Endothelial cell of umbilical vein (primary cell): ENCODE measurements around the gene SLC38A2. TPM values are rescaled to one million over a fixed set of nuclear protein-coding genes. Genes with fewer than 3 reads are reported as not detected.

Source experiments
- BruUV-seq: library from RNA; stranded (reverse); fragments of 400-500 nt; replicated peaks from 2 replicates; lab custom pipeline; 2021; lab: Mats Ljungman, UMichigan
- CTCF ChIA-PET: fragments of 300-600, 350-600 bp; sonication (Branson Sonifier 250); formaldehyde crosslinking; loops from one replicate; lab custom pipeline; 2021; ENCODE audit warnings: antibody characterized with exemption, inconsistent platforms; lab: Charles Lee
- POLR2A ChIA-PET: fragments of 300-600, 350-600 bp; sonication (Branson Sonifier 250); formaldehyde crosslinking; loops from one replicate; lab custom pipeline; 2021; ENCODE audit warnings: antibody characterized with exemption, inconsistent platforms; lab: Charles Lee
- DNase-seq: peaks from one replicate; pipeline ENCODE4 v3.0.0-alpha.2; 2011; ENCODE audit warnings: low read depth, low spot score
- FAIRE-seq: peaks from 2 replicates; lab custom pipeline; 2011; peaks lifted over from hg19 to GRCh38; lab: Jason Lieb, UNC
- H2AFZ ChIP-seq: 2 replicates; pipeline ENCODE4 v1.6.0; 2012; ENCODE audit warnings: low read depth, low read length, control low read depth, inconsistent platforms
- H3K27ac ChIP-seq: 2 replicates; pipeline ENCODE4 v1.5.1; 2011; ENCODE audit warnings: low read depth, mild to moderate bottlenecking, control low read depth, low read length, moderate library complexity; ENCODE audit not compliant: insufficient read depth
- H3K27me3 ChIP-seq, 2 experiments: 2 replicates each; pipeline versions ENCODE4 v1.6.0 to v1.6.1; 2011; ENCODE audit warnings: low read length in 2 of 2, mixed read lengths in 1 of 2; ENCODE audit not compliant: control insufficient read depth in 2 of 2, insufficient read depth in 2 of 2
- H3K36me3 ChIP-seq, 2 experiments: 2 replicates in 1 of 2; 3 replicates in 1 of 2; pipeline ENCODE4 v1.5.1; 2011; ENCODE audit warnings: low read length in 2 of 2, mild to moderate bottlenecking in 1 of 2, moderate library complexity in 1 of 2; ENCODE audit not compliant: control insufficient read depth in 2 of 2, insufficient read depth in 2 of 2; ENCODE audit errors: extremely low read depth in 1 of 2
- H3K4me1 ChIP-seq: 3 replicates; pipeline ENCODE4 v1.5.1; 2011; ENCODE audit warnings: mild to moderate bottlenecking, low read length; ENCODE audit not compliant: control insufficient read depth, insufficient read depth; ENCODE audit errors: extremely low read depth
- H3K4me2 ChIP-seq: 2 replicates; pipeline ENCODE4 v1.6.1; 2011; ENCODE audit warnings: low read length, control low read depth, mixed read lengths; ENCODE audit not compliant: insufficient read depth
- H3K4me3 ChIP-seq, 3 experiments: fragments of 200-600 bp in 1 of 3; sonication (generic), shearing (Covaris generic) in 1 of 3; replicated peaks in 1 of 3; 2 replicates each; pipeline ENCODE4 v1.5.1; 2011 to 2016; ENCODE audit warnings: control low read depth in 3 of 3, low read length in 3 of 3, mild to moderate bottlenecking in 2 of 3, inconsistent platforms in 1 of 3, low read depth in 1 of 3, moderate library complexity in 1 of 3; ENCODE audit not compliant: insufficient read depth in 1 of 3
- H3K79me2 ChIP-seq: 2 replicates; pipeline ENCODE4 v1.6.0; 2012; ENCODE audit warnings: low read length, inconsistent platforms; ENCODE audit not compliant: control insufficient read depth, insufficient read depth
- H3K9ac ChIP-seq: replicated peaks from 2 replicates; pipeline ENCODE3; 2011; ENCODE audit warnings: low read length, control low read depth; ENCODE audit not compliant: insufficient read depth; ENCODE audit errors: extremely low read depth
- H3K9me1 ChIP-seq: replicated peaks from 3 replicates; pipeline ENCODE4 v1.6.0; 2011; ENCODE audit warnings: mild to moderate bottlenecking, low read length; ENCODE audit not compliant: control insufficient read depth, insufficient read depth; ENCODE audit errors: extremely low read depth
- H3K9me3 ChIP-seq: replicated peaks from 2 replicates; pipeline ENCODE4 v1.5.1; 2012; ENCODE audit warnings: low read length, inconsistent platforms; ENCODE audit not compliant: control insufficient read depth, insufficient read depth
- H4K20me1 ChIP-seq: replicated peaks from 2 replicates; pipeline ENCODE3; 2011; ENCODE audit warnings: mild to moderate bottlenecking, low read length; ENCODE audit not compliant: control insufficient read depth, insufficient read depth; ENCODE audit errors: extremely low read depth
- EZH2 ChIP-seq: IDR thresholded peaks from 2 replicates; pipeline ENCODE4 v1.6.1; 2012; ENCODE audit warnings: borderline replicate concordance, low read depth, mild to moderate bottlenecking, moderate library complexity, low read length, inconsistent platforms; ENCODE audit not compliant: severe bottlenecking
- FOS ChIP-seq: IDR thresholded peaks from 2 replicates; pipeline ENCODE4 v1.6.1; 2011; ENCODE audit warnings: mild to moderate bottlenecking, low read length, moderate library complexity, borderline replicate concordance; ENCODE audit not compliant: insufficient read depth
- GATA2 ChIP-seq: IDR thresholded peaks from 2 replicates; pipeline ENCODE4 v1.7.0; 2011; ENCODE audit warnings: low read depth, mild to moderate bottlenecking, moderate library complexity, mixed read lengths, low read length; ENCODE audit not compliant: insufficient read length, insufficient read depth
- JUN ChIP-seq: IDR thresholded peaks from 2 replicates; pipeline ENCODE4 v1.6.1; 2011; ENCODE audit warnings: borderline replicate concordance, low read depth; ENCODE audit not compliant: insufficient read length, insufficient read depth
- MAX ChIP-seq: IDR thresholded peaks from 2 replicates; pipeline ENCODE4 v1.6.1; 2011; ENCODE audit not compliant: insufficient read depth, insufficient read length
- MYC ChIP-seq: IDR thresholded peaks from one replicate; pipeline ENCODE4 v1.6.1; 2011; ENCODE audit warnings: mild to moderate bottlenecking, low read depth, low read length
- POLR2A ChIP-seq: IDR thresholded peaks from 2 replicates; pipeline ENCODE4 v1.6.1; 2012; ENCODE audit warnings: low read depth, mild to moderate bottlenecking, control low read depth, low read length
- POLR2AphosphoS5 ChIP-seq: IDR thresholded peaks from 2 replicates; pipeline ENCODE4 v1.6.1; 2012; ENCODE audit warnings: low read depth, mild to moderate bottlenecking, control low read depth, low read length, moderate library complexity; ENCODE audit not compliant: insufficient read depth
- dilution Hi-C: fragments of 300-500 bp; cut with MboI; formaldehyde crosslinking; loops from one replicate; pipeline ENCODE4 v1.15.0; 2019; ENCODE audit warnings: low sequenced_read_pairs; ENCODE audit not compliant: extremely low pct_ligation_motif_present
- intact Hi-C: fragments of 100-400 bp; cut with micrococcal nuclease; formaldehyde crosslinking; loops from one replicate; pipeline ENCODE4 v1.10.0; 2022
- polyA plus RNA-seq, 4 experiments: library from polyadenylated mRNA; depleted of rRNA in 3 of 4; stranded (reverse) in 3 of 4; unstranded in 1 of 4; fragments of >200 nt; gene quantifications; 2 replicates each; pipeline versions ENCODE4 v1.2.1 to v1.2.3, GENCODE V29; 2011 to 2012; ENCODE audit warnings: missing spikeins in 1 of 4
- total RNA-seq: library from RNA; stranded (reverse); gene quantifications from 2 replicates; pipeline ENCODE4 v1.2.3, GENCODE V29; 2021
- TF ChIP-seq, protein P1 (sequence below), 2 donors: IDR thresholded peaks; 1 replicate in 1 of 2; 2 replicates in 1 of 2; pipeline ENCODE4 v1.5.1; 2011; ENCODE audit warnings: low read length in 2 of 2, mild to moderate bottlenecking in 2 of 2, moderate library complexity in 2 of 2, control low read depth in 1 of 2, inconsistent platforms in 1 of 2, low read depth in 1 of 2; ENCODE audit not compliant: insufficient read depth in 1 of 2; ENCODE audit errors: extremely low read depth in 1 of 2

The SLC38A2 gene
- total and polyA plus RNA-seq, 2 donors (not counting 3 experiments of a cell fraction or from before 2014, with no cell fraction given): 267 to 427 TPM

GRCh38 chr12:46379352-46379751 is 6.8 kb upstream of the SLC38A2 start:
- POLR2A ChIA-PET: no interaction called here
- TF ChIP-seq POLR2AphosphoS5: no peak
- no peak for TF ChIP-seq MYC
- TF ChIP-seq FOS: no peak
- TF ChIP-seq, protein P1, sequence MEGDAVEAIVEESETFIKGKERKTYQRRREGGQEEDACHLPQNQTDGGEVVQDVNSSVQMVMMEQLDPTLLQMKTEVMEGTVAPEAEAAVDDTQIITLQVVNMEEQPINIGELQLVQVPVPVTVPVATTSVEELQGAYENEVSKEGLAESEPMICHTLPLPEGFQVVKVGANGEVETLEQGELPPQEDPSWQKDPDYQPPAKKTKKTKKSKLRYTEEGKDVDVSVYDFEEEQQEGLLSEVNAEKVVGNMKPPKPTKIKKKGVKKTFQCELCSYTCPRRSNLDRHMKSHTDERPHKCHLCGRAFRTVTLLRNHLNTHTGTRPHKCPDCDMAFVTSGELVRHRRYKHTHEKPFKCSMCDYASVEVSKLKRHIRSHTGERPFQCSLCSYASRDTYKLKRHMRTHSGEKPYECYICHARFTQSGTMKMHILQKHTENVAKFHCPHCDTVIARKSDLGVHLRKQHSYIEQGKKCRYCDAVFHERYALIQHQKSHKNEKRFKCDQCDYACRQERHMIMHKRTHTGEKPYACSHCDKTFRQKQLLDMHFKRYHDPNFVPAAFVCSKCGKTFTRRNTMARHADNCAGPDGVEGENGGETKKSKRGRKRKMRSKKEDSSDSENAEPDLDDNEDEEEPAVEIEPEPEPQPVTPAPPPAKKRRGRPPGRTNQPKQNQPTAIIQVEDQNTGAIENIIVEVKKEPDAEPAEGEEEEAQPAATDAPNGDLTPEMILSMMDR (IDR thresholded peaks at IDR 0.05; ENCODE audit: extremely low read depth in 1 of 2, insufficient read depth in 1 of 2, low read depth in 1 of 2, low read length in 2 of 2): no peak
- no peak for TF ChIP-seq JUN
- TF ChIP-seq GATA2: no peak
- no peak for TF ChIP-seq MAX
- no peak for TF ChIP-seq EZH2
- TF ChIP-seq POLR2A: no peak
- Histone ChIP-seq H3K27me3 (no peaks in the 10 kb centered on the region), H3K4me2 (no peak overlapping the region), H4K20me1 (no peaks in the 10 kb centered on the region), H3K27ac (no peak overlapping the region), H3K9me3 (no peaks in the 10 kb centered on the region), H3K4me3 (no peak overlapping the region), H3K4me1 (peaks cover 8% of the 10 kb centered on the region), H3K79me2 (peaks cover 2% of the 10 kb centered on the region), H2AFZ (no peak overlapping the region), H3K36me3 (no peaks in the 10 kb centered on the region), H3K9ac (no peak overlapping the region), H3K9me1 (no peaks in the 10 kb centered on the region)
- no peak for DNase-seq
- intact Hi-C loops: no loop called here
- dilution Hi-C loops: no loop called here
- no TSS peak for BruUV-seq
- CTCF ChIA-PET: interaction anchor here (0.9 to 1.3 kb wide), 2 partner anchors 13 to 14 kb away, joined by 4 read pairs; no protein-coding TSS in a partner anchor
- no peak for FAIRE-seq
